ENCODE measurements around the gene LRRC25.
"Not testable (repeated sequence)": the region's sequence is repeated elsewhere in the genome, so short reads cannot be mapped to it uniquely, and the experiment has no call there.

LRRC25 gene

DNA sequence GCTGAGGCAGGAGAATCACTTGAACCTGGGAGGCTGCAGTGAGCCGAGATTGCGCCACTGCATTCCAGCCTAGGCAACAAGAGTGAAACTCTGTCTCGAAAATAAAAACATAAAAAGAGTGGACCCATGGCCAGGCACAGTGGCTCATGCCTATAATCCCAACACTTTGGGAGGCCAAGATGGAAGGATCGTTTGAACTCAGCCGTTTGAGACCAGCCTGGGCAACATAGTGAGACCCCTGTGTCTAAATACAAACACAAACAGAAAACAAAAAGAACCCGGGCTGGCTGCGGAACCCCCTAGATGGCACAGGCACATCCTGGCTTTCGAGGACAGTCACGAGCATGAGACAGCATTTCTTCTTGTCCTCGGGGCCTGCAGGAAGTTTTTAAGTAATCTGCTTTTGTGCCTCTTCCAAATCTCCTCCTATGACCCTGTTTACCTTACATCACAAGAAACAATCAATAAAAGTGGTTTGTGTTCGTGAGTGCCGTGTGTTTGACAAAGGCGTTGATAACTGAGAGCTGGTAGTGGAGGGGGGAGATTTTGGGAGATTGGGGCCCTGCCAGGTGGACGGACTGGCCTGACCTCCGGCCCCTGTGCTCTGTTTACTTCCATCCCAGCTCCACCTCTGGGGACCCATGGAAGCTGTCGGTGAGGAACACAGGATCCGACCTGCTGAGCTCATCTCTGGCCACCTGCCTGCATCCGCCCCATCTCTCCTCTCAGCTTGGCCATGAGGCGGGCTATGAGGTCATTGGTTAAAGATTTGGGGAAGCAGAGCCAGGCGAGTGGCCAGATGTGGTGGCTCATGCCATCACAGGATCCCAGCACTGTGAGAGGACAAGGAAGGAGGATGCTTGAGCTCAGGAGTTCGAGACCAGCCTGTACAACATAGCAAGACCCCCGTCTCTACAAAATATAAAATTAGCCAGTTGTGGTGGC lies 17.3 kb downstream of the LRRC25 start:
- peak; percentile 84 for DNase-seq (ENCODE audit: low read depth)

GRCh38 chr19:18377026-18377425 lies 20.4 kb downstream of the LRRC25 start:
- DNase-seq (ENCODE audit: low read depth) = no peak

DNA sequence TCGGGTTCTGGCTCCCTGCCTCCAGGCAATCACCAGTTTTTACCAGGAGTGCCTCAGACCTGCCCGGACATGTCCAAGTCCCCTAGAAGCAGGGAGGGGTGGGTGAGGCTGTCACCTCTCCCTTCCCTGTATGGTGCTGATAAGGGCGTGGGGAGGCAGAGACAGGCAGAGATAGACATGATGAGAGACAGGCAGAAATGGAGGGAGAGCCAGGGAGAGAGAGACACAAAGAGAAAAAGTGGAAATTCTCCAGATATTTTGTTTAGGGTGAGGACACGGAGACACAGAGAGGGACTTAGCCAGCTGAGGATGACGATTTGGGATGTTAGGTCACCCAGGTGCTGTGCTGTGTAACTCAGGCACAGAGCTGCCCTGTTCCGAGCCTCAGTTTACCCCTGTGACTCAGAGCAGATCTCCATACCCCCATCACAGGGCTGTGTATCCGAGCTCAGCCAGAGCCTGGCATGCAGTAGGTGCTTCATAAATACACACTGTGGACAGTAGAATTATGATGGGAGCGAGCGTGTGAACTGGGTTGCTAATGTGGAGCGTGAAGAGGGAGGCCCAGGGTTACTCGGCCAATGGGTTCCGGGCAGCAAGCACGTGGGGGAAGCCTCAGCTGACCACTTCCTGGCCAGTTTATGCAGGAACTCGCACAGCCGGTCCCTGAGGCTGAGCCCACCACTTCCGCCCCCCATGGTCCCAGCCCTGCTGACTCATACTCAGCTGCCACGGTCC lies 23.4 kb downstream of the LRRC25 start:
- DNase-seq (ENCODE audit: low read depth) = peak; percentile 95

GRCh38 chr19:18373407-18373891 lies 24.0 kb downstream of the LRRC25 start:
- no peak for DNase-seq (ENCODE audit: low read depth)

DNA sequence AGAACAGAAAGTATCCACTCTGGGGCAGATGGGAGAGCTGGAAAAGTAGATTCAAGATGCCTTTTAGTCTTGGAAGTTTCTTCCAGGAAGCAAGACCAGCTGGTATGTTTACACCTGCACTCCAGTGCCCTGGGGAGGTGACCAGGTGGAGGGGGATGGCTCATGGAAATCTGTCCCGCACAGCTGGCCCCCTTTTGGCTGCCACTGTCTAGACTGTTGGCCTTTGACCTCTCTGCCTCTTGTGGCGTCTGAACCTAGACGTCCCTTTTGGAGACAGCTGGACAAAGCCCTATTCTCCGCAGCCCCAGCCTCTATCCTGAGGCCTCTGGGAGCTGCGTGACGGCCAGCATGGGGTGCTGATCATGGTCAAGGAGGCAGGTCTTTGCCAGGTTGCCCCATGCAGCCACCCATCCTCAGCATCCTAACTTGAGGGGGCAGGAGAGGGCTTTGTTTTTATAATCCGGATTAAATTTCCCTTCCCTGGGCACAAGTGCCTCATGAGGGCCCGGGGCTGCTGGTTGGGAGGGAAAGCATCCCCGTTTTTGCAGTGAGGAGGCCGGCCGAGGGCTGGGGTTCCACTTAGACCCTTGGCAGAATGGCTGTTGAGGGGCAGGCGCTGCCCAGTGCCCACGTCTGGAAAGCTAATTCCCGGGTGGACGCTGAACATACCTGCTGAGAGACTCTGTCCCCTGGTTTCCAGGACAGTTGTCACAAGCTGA lies 28.8 kb downstream of the LRRC25 start:
- DNase-seq (ENCODE audit: low read depth) = no peak

GRCh38 chr19:18366021-18366435 lies 31.4 kb downstream of the LRRC25 start:
- no peak for DNase-seq (ENCODE audit: low read depth)

DNA sequence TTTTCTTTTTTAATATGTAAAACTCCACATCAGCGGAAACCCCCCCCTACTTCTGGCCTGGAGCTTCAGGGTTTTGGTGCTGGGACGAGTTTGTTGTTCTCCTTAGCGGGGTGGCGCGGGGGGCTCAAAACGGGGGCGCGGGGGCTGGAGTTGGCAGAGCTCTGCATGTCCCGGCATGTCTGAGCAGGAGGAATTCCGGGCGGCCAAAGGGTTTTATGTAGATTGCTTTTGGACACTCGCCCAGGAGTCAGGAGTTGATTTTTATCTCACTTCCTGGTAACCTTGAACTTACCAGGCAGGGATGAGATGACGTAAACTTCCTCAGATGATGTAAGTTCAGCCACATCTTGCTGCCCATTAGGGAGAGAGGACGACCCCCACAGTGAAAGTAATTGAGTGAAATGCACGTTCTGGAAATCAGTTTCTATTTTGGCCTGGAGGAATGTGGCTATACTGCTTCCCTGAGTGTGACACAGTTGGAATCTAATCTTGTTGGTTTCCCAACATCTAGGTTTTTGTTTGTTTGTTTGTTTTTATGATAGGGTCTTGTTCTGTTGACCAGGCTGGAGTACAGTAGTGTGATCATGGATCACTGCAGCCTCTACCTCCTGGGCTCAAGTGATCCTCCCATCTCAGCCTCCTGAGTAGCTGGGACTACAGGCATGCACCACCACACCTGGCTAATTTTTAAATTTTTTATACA lies 32.4 kb downstream of the LRRC25 start:
- DNase-seq (ENCODE audit: low read depth) = peak; percentile 99

DNA sequence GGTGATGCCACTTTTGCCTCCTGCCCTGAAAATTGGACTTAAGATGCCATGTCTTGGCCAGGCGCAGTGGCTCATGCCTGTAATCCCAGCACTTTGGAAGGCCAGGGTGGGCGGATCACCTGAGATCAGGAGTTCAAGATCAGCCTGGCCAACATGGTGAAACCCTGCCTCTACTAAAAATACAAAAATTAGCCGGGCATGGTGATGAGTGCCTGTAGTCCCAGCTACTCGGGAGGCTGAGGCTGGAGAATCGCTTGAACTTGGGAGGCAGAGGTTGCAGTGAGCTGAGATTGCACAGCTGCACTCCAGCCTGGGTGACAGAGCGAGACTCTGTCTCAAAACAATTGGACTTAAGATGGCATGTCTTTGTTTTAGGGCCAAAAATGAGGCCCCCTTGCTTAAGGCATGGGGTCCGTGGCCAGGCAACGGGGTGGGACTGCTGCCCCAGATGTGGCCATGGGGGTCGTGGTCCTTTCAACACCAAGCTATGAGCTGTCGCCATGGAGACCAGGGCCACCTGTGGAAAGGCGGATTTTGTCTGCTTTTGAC lies 33.1 kb downstream of the LRRC25 start:
- not testable (repeated sequence) for DNase-seq (ENCODE audit: low read depth)

DNA sequence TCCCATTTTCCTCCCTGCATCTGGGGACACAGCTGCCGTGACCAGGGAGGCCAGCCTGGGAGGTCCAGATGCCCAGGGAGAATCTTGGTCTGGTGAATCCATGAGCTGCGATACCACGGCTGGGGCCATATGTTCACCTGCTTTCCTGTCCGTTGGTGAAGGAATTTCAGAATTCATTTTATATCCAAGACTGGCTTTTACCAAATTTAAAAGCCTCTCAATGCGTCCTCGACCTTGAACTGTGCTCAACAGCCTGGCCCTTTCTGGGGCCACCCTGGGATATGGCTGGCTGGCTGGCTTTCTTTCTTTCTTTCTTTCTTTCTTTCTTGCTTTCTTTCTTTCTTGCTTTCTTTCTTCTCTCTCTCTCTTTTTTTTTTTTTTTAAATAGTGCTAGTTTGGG lies 33.6 kb downstream of the LRRC25 start:
- DNase-seq (ENCODE audit: low read depth) = no peak

DNA sequence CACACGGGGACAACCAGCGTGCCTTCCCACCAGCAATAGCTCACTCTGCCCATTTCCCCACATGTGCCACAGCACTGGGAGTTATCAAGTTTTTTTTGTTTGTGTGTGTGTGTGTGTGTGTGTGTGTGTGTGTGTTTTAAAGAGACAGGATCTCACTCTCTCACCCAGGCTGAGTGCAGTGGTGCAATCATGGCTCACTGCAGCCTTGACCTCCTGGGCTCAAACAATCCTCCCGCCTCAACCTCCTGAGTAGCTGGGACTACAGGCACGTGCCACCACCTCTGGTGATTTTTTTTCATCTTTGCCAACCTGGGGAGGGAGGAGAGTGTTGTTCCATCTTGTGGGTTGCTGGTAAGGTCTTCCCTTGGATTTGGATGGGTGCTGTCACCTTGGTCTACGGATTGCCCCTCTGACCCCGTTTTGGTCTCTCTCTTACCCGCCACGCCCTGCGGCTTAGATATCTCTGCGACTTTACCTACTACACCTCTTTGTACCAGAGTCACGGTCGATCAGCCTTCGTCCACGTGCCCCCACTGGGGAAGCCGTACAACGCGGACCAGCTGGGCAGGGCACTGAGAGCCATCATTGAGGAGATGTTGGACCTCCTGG lies 34.4 kb downstream of the LRRC25 start:
- no peak for DNase-seq (ENCODE audit: low read depth)

DNA sequence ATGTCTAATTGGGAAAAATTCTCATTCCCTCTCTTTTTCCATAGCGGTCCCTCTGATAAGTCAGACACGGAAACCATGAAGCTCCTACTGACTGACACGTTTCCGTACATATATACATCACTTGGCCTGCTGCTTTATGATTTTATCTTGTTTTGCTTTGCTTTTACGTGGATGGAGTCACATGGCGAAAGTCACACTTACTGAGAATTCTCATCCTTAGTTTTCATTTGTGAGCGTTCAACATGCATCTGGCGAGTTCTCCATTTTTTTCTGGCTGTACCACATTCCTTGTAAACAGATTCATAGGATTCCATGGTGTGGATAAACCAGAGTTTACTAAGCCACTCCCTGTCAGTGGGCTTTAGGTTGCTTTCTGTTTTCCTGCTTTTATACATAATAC lies 35.8 kb downstream of the LRRC25 start:
- DNase-seq (ENCODE audit: low read depth) = no peak

GRCh38 chr19:18357041-18357440 lies 40.4 kb downstream of the LRRC25 start:
- DNase-seq (ENCODE audit: low read depth) = no peak

DNA sequence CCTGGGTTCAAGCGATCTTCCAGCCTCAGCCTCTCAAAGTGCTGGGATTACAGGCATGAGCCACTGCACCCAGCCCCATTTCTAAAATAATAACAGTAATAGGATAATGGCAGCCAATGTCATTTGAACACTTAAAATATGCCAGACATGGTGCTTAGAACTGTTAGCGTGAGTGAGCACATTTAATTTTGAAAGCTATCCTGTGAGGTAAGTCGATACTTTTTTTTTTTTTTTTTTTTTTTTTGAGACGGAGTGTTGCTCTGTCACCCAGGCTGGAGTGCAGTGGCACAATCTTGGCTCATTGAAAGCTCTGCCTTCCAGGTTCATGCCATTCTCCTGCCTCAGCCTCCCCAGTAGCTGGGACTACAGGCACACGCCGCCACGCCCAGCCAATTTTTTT lies 42.7 kb downstream of the LRRC25 start:
- not testable (repeated sequence) for DNase-seq (ENCODE audit: low read depth)

- no peak for DNase-seq (ENCODE audit: low read depth)
These were observed 43.9 kb downstream of the LRRC25 start for GRCh38 chr19:18353378-18354005.

- DNase-seq (ENCODE audit: low read depth) = no peak
These were observed 45.9 kb downstream of the LRRC25 start for GRCh38 chr19:18351544-18351943.

DNA sequence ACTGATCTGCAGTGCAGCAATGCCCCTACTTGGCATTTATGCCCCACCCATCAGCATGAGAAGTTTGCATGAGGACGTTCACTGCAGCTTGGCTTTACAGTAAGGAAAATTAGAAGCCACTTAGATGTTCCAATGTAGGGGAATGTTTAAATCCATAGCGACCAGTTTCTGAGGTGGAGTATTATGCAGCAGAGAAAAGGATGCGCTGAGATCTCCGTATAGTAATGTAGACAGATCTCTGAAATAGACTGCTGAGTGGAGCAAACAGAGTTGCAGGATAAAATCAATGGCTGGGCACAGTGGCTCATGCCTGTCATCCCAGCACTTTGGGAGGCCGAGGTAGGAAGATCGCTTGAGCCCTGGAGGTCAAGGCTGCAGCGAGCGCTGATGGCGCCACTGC lies 46.9 kb downstream of the LRRC25 start:
- no peak for DNase-seq (ENCODE audit: low read depth)

GRCh38 chr19:18349524-18350128 lies 47.8 kb downstream of the LRRC25 start:
- DNase-seq (ENCODE audit: low read depth) = no peak

DNA sequence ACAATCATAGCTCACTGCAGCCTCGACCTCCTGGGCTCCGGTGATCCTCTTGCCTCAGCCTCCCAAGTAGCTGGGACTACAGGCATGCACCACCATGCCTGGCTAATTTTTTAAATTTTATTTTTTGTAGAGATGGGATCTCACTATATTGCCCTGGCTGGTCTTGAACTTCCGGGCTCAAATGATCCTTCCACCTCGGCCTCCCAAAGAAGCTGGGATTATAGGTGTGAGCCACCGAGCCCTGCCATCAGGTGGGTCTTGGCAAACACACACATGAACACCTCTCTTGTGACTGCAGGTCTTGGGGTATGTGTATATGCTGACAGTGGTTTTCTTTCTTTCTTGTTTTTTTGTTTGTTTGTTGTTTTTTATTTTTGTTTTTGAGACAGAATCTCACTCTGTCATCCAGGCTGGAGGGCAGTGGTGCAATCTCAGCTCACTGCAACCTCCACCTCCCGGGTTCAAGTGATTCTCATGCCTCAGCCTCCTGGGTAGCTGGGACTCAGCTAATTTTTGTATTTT lies 48.5 kb downstream of the LRRC25 start:
- DNase-seq (ENCODE audit: low read depth) = not testable (repeated sequence)

GRCh38 chr19:18348171-18348570 lies 49.3 kb downstream of the LRRC25 start:
- DNase-seq (ENCODE audit: low read depth) = no peak

DNA sequence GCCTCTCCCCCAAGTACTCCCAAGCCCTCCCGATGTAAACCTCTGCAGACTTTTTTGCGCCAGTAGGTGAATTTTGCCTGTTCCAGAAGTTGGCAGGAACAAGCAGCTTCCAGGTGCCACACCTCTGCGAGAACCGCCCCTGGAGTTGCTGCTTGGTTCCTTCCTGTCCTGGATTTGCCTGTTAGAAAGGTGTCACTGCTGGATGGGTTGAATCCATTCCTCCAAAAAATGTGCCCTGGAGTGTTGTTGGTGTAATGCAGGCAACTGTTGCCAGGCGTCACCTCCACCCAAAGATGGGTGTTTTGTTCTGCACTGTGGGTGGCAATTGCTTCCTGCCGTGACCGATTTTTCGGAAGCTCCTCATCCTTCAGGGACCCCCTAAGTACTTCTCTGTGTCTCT lies 51.3 kb downstream of the LRRC25 start:
- DNase-seq (ENCODE audit: low read depth) = no peak

Measured in fibroblast of the conjunctiva (primary cell).